ENCODE measurements around the gene POU2AF3. TPM values are rescaled to one million over a fixed set of nuclear protein-coding genes. Genes with fewer than 3 reads are reported as not detected.
A peak's percentile ranks its signal among the peaks of the same experiment; 100 is the strongest.

POU2AF3 gene
- total and polyA plus RNA-seq, 2 donors from 2014 or later, result 4.3 to 4.9 TPM

- H3K36me3 ChIP-seq (ENCODE audit: control insufficient read depth in 2 of 3, insufficient read depth in 3 of 3, low read length in 3 of 3), result no peaks in the 10 kb centered on the region
- no peak overlapping the region for H3K9ac ChIP-seq (ENCODE audit: low read length in 3 of 3)
- FAIRE-seq, result no peak
- no peaks in the 10 kb centered on the region for H3K4me1 ChIP-seq (ENCODE audit: control insufficient read depth in 2 of 3, insufficient read depth in 2 of 3, low read depth in 1 of 3, low read length in 3 of 3)
- H3K4me3 ChIP-seq (ENCODE audit: low read length in 3 of 3), result no peak overlapping the region
- no peaks in the 10 kb centered on the region for H3K9me3 ChIP-seq (ENCODE audit: control insufficient read depth in 2 of 3, insufficient read depth in 1 of 3, low read length in 3 of 3)
- TF ChIP-seq CTCF (IDR thresholded peaks at IDR 0.05; ENCODE audit: borderline replicate concordance, extremely low read depth, insufficient read depth), result no peak
- no peaks in the 10 kb centered on the region for H3K27me3 ChIP-seq (ENCODE audit: control insufficient read depth, insufficient read depth, low read length)
- H3K27ac ChIP-seq (ENCODE audit: low read depth in 2 of 2, low read length in 2 of 2), result no peak overlapping the region
- DNase-seq, result peak in 2 of 5 donors; percentile 17 to 27
- intact Hi-C loops (cut with DNase I), result no loop called here
Measured at GRCh38 chr11:111351374-111352055, 53.2 kb downstream of the POU2AF3 start.

DNA sequence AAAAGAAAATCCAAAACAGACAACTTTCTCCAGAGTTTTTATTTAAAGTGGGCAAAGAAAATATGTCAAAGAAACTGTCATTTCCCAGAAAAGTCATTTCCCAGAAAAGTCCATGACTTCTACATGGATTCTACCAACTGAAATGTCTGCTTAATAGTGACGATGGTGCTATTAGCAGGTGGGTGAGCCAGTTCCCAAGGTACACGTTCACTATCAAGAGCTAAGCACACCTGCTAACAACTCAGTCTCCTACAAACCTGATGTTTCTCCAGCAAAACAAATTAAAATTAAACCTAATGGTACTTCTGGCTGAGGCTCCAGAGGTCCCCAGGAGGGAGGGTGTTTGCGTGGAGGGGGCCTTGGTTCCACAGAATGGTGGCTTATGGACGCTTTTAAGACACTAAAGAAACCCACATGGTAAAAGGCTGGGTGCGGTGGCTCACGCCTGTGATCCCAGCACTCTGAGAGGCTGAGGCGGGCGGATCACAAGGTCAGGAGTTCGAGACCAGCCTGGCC, 53.9 kb downstream of the POU2AF3 start:
- H3K27ac ChIP-seq (ENCODE audit: low read depth in 2 of 2, low read length in 2 of 2), result no peak overlapping the region
- no peak for FAIRE-seq

GRCh38 chr11:111352935-111353710, 54.8 kb downstream of the POU2AF3 start:
- intact Hi-C loops (cut with DNase I), result no loop called here
- Histone ChIP-seq H3K27ac (ENCODE audit: low read depth in 2 of 2, low read length in 2 of 2) (no peak overlapping the region), H3K4me1 (ENCODE audit: control insufficient read depth in 2 of 3, insufficient read depth in 2 of 3, low read depth in 1 of 3, low read length in 3 of 3) (no peaks in the 10 kb centered on the region), H3K4me3 (ENCODE audit: low read length in 3 of 3) (no peak overlapping the region), H3K9ac (ENCODE audit: low read length in 3 of 3) (no peak overlapping the region), H3K9me3 (ENCODE audit: control insufficient read depth in 2 of 3, insufficient read depth in 1 of 3, low read length in 3 of 3) (no peaks in the 10 kb centered on the region), H3K36me3 (ENCODE audit: control insufficient read depth in 2 of 3, insufficient read depth in 3 of 3, low read length in 3 of 3) (no peaks in the 10 kb centered on the region), H3K27me3 (ENCODE audit: control insufficient read depth, insufficient read depth, low read length) (no peaks in the 10 kb centered on the region)
- no peak for DNase-seq
- no peak for FAIRE-seq
- TF ChIP-seq CTCF (IDR thresholded peaks at IDR 0.05; ENCODE audit: borderline replicate concordance, extremely low read depth, insufficient read depth), result no peak

More for the DNA sequence above, 53.9 kb downstream of the POU2AF3 start:
- Histone ChIP-seq H3K9me3 (ENCODE audit: control insufficient read depth in 2 of 3, insufficient read depth in 1 of 3, low read length in 3 of 3) (no peaks in the 10 kb centered on the region), H3K36me3 (ENCODE audit: control insufficient read depth in 2 of 3, insufficient read depth in 3 of 3, low read length in 3 of 3) (no peaks in the 10 kb centered on the region), H3K4me3 (ENCODE audit: low read length in 3 of 3) (no peak overlapping the region), H3K4me1 (ENCODE audit: control insufficient read depth in 2 of 3, insufficient read depth in 2 of 3, low read depth in 1 of 3, low read length in 3 of 3) (no peaks in the 10 kb centered on the region), H3K27me3 (ENCODE audit: control insufficient read depth, insufficient read depth, low read length) (no peaks in the 10 kb centered on the region), H3K9ac (ENCODE audit: low read length in 3 of 3) (no peak overlapping the region)
- TF ChIP-seq CTCF (IDR thresholded peaks at IDR 0.05; ENCODE audit: borderline replicate concordance, extremely low read depth, insufficient read depth), result no peak
- DNase-seq, result no peak
- intact Hi-C loops (cut with DNase I), result no loop called here
